ENCODE results near the gene XRCC5.
"Not testable (repeated sequence)": the region's sequence is repeated elsewhere in the genome, so short reads cannot be mapped to it uniquely, and the experiment has no call there.

Gene XRCC5

GRCh38 chr2:216205486-216205885 lies 96.3 kb downstream of the XRCC5 start:
- peaks cover 8% of the 10 kb centered on the region; the same call in 1 of the 2 replicates for H3F3A ChIP-seq (ENCODE audit: insufficient read depth)
- no peaks in the 10 kb centered on the region for H4K20me1 ChIP-seq (ENCODE audit: low read depth, low read length)
- TF ChIP-seq, protein P1, sequence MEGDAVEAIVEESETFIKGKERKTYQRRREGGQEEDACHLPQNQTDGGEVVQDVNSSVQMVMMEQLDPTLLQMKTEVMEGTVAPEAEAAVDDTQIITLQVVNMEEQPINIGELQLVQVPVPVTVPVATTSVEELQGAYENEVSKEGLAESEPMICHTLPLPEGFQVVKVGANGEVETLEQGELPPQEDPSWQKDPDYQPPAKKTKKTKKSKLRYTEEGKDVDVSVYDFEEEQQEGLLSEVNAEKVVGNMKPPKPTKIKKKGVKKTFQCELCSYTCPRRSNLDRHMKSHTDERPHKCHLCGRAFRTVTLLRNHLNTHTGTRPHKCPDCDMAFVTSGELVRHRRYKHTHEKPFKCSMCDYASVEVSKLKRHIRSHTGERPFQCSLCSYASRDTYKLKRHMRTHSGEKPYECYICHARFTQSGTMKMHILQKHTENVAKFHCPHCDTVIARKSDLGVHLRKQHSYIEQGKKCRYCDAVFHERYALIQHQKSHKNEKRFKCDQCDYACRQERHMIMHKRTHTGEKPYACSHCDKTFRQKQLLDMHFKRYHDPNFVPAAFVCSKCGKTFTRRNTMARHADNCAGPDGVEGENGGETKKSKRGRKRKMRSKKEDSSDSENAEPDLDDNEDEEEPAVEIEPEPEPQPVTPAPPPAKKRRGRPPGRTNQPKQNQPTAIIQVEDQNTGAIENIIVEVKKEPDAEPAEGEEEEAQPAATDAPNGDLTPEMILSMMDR (IDR thresholded peaks at IDR 0.05; ENCODE audit: insufficient read depth, low read length, poor library complexity, severe bottlenecking): no peak
- TF ChIP-seq EZH2phosphoT487 (conservative IDR thresholded peaks at IDR 0.05; ENCODE audit: low read length): no peak
- H3K9me2 ChIP-seq (replicated peaks; ENCODE audit: insufficient read depth, low read length): no peaks in the 10 kb centered on the region
- peaks cover 61% of the 10 kb centered on the region for H3K36me3 ChIP-seq (ENCODE audit: low read length)
- no peak overlapping the region for H3K27ac ChIP-seq (ENCODE audit: low read depth, low read length)
- H3K9ac ChIP-seq (ENCODE audit: low read length): no peak overlapping the region
- peaks cover 4% of the 10 kb centered on the region; the same call in 1 of the 2 replicates for H3K79me2 ChIP-seq (ENCODE audit: insufficient read depth, low read length)
- no peaks in the 10 kb centered on the region for H3K27me3 ChIP-seq (ENCODE audit: low read length)
- no peak overlapping the region for H3K4me2 ChIP-seq (ENCODE audit: low read depth, low read length, poor library complexity, severe bottlenecking)
- no peak overlapping the region for H3K4me3 ChIP-seq (ENCODE audit: insufficient read depth, low read length, poor library complexity, severe bottlenecking)
- H2AFZ ChIP-seq (ENCODE audit: low read depth, low read length, severe bottlenecking): no peak overlapping the region
- H3K9me3 ChIP-seq (ENCODE audit: insufficient read depth, low read length): no peaks in the 10 kb centered on the region

DNA sequence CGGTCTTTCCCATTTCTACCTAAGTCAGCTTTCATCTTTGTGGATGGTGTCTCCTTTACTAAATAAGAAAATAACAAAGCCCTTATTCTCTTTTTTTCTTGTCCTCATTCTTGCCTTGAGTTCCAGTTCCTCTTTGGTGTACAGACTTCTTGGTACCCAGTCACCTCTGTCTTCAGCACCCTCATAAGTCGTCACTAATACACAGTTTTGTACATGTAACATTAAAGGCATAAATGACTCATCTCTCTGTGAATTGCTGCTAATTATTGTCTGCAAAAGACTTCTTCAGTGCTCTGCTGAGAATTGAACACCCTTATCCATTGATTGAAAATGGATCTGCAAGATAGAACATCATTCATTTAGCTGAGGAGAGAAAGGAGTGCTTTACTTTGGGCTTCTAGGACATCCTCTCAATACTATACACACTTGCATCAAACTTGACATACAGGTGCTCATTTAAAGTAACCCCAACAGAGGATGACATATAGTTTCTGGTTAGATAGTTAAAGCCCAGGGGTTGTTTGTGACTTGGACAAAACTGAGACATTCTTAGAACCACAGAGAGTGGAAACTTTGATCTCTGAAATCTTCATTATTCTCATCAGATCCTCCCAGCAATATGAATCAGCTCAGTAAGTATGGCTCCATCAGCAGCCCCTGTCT lies 97.0 kb downstream of the XRCC5 start:
- no peak overlapping the region for H2AFZ ChIP-seq (ENCODE audit: low read depth, low read length, severe bottlenecking)
- no peak for TF ChIP-seq EZH2phosphoT487 (conservative IDR thresholded peaks at IDR 0.05; ENCODE audit: low read length)
- TF ChIP-seq, protein P1 (IDR thresholded peaks at IDR 0.05; ENCODE audit: insufficient read depth, low read length, poor library complexity, severe bottlenecking): no peak
- H3K9me3 ChIP-seq (ENCODE audit: insufficient read depth, low read length): no peaks in the 10 kb centered on the region
- H3K4me3 ChIP-seq (ENCODE audit: insufficient read depth, low read length, poor library complexity, severe bottlenecking): no peak overlapping the region
- H3K27ac ChIP-seq (ENCODE audit: low read depth, low read length): no peak overlapping the region
- H3K79me2 ChIP-seq (ENCODE audit: insufficient read depth, low read length): no peaks in the 10 kb centered on the region
- H3K4me2 ChIP-seq (ENCODE audit: low read depth, low read length, poor library complexity, severe bottlenecking): no peak overlapping the region
- no peaks in the 10 kb centered on the region for H3K9me2 ChIP-seq (replicated peaks; ENCODE audit: insufficient read depth, low read length)
- H3K36me3 ChIP-seq (ENCODE audit: low read length): peaks cover 55% of the 10 kb centered on the region
- H4K20me1 ChIP-seq (ENCODE audit: low read depth, low read length): no peaks in the 10 kb centered on the region
- no peak overlapping the region for H3K9ac ChIP-seq (ENCODE audit: low read length)
- H3F3A ChIP-seq (ENCODE audit: insufficient read depth): peaks cover 14% of the 10 kb centered on the region; the same call in 1 of the 2 replicates
- no peaks in the 10 kb centered on the region for H3K27me3 ChIP-seq (ENCODE audit: low read length)

- no peak for TF ChIP-seq EZH2phosphoT487 (conservative IDR thresholded peaks at IDR 0.05; ENCODE audit: low read length)
- TF ChIP-seq, protein P1 (IDR thresholded peaks at IDR 0.05; ENCODE audit: insufficient read depth, low read length, poor library complexity, severe bottlenecking): no peak
- no peak overlapping the region for H3K4me2 ChIP-seq (ENCODE audit: low read depth, low read length, poor library complexity, severe bottlenecking)
- no peaks in the 10 kb centered on the region; the same call in 1 of the 2 replicates for H4K20me1 ChIP-seq (ENCODE audit: low read depth, low read length)
- H3K27ac ChIP-seq (ENCODE audit: low read depth, low read length): no peak overlapping the region
- peaks cover 20% of the 10 kb centered on the region; the same call in 1 of the 2 replicates for H3F3A ChIP-seq (ENCODE audit: insufficient read depth)
- no peaks in the 10 kb centered on the region for H3K79me2 ChIP-seq (ENCODE audit: insufficient read depth, low read length)
- H2AFZ ChIP-seq (ENCODE audit: low read depth, low read length, severe bottlenecking): no peak overlapping the region
- peaks cover 54% of the 10 kb centered on the region for H3K36me3 ChIP-seq (ENCODE audit: low read length)
- no peaks in the 10 kb centered on the region for H3K9me3 ChIP-seq (ENCODE audit: insufficient read depth, low read length)
- no peaks in the 10 kb centered on the region for H3K9me2 ChIP-seq (replicated peaks; ENCODE audit: insufficient read depth, low read length)
- H3K27me3 ChIP-seq (ENCODE audit: low read length): no peaks in the 10 kb centered on the region
- no peak overlapping the region for H3K4me3 ChIP-seq (ENCODE audit: insufficient read depth, low read length, poor library complexity, severe bottlenecking)
- H3K9ac ChIP-seq (ENCODE audit: low read length): no peak overlapping the region
These were observed 97.7 kb downstream of the XRCC5 start for GRCh38 chr2:216206821-216207220.

DNA sequence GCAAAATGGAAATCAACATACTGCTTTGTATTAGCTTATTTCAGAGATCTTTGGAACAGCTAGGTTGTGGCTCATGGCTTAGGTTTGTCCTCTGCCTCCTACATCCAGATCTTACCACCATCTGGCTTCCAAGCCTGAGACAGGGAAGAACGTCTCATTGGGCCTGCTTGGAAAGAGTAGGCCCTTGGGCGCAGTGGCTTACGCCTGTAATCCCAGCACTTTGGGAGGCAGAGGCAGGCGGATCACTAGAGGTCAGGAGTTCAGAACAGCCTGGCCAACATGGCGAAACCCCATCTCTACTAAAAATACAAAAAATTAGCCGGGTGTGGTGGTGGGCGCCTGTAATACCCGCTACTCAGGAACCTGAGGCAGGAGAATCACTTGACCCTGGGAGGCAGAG lies 99.5 kb downstream of the XRCC5 start:
- H3K27me3 ChIP-seq (ENCODE audit: low read length); H3K27ac ChIP-seq (ENCODE audit: low read depth, low read length); H2AFZ ChIP-seq (ENCODE audit: low read depth, low read length, severe bottlenecking); H3K9me2 ChIP-seq (replicated peaks; ENCODE audit: insufficient read depth, low read length); H3K4me3 ChIP-seq (ENCODE audit: insufficient read depth, low read length, poor library complexity, severe bottlenecking); H4K20me1 ChIP-seq (ENCODE audit: low read depth, low read length); H3K79me2 ChIP-seq (ENCODE audit: insufficient read depth, low read length); H3K9me3 ChIP-seq (ENCODE audit: insufficient read depth, low read length); H3K9ac ChIP-seq (ENCODE audit: low read length); H3K4me2 ChIP-seq (ENCODE audit: low read depth, low read length, poor library complexity, severe bottlenecking): not testable (repeated sequence)
- Histone ChIP-seq H3K36me3 (ENCODE audit: low read length) (peaks cover 51% of the 10 kb centered on the region), H3F3A (ENCODE audit: insufficient read depth) (peaks cover 30% of the 10 kb centered on the region; the same call in 1 of the 2 replicates)

All from SU-DHL-6 (cell line).